H1 (cell line): ENCODE results near the gene TTLL1. TPM values are rescaled to one million over a fixed set of nuclear protein-coding genes. Genes with fewer than 3 reads are reported as not detected.

Experiments used
- CTCF ChIA-PET: fragments of 300-600 bp; sonication (Branson Sonifier 250); formaldehyde crosslinking; loops from one replicate; lab custom pipeline; 2021; ENCODE audit not compliant: partially characterized antibody; lab: Charles Lee
- POLR2A ChIA-PET: fragments of 300-600 bp; sonication (Branson Sonifier 250); formaldehyde crosslinking; loops from one replicate; lab custom pipeline; 2021; ENCODE audit warnings: inconsistent platforms; ENCODE audit not compliant: partially characterized antibody; lab: Charles Lee
- DNase-seq, 2 experiments: peaks; one replicate each; pipeline versions ENCODE4 v3.0.0 to v3.0.0-alpha.2; 2010 to 2022; ENCODE audit warnings: low spot score in 2 of 2, low read depth in 1 of 2, mixed read lengths in 1 of 2
- FAIRE-seq: peaks from 2 replicates; lab custom pipeline; 2011; peaks lifted over from hg19 to GRCh38; lab: Jason Lieb, UNC
- H2AFZ ChIP-seq: 2 replicates; pipeline ENCODE4 v1.8.1; 2012; ENCODE audit warnings: low read length, inconsistent platforms
- H2AK5ac ChIP-seq: 2 replicates; pipeline ENCODE4 v1.6.1; 2013; ENCODE audit warnings: low read depth, low read length
- H2BK120ac ChIP-seq: replicated peaks from 2 replicates; pipeline ENCODE3; 2013; ENCODE audit warnings: low read depth, low read length, inconsistent platforms
- H2BK12ac ChIP-seq: 2 replicates; pipeline ENCODE4 v1.6.1; 2013; ENCODE audit warnings: low read depth, low read length
- H2BK15ac ChIP-seq: 2 replicates; pipeline ENCODE4 v1.6.1; 2013; ENCODE audit warnings: low read length
- H2BK20ac ChIP-seq: 2 replicates; pipeline ENCODE4 v1.6.1; 2013; ENCODE audit warnings: low read length
- H2BK5ac ChIP-seq: 2 replicates; pipeline ENCODE4 v1.6.1; 2013; ENCODE audit warnings: low read depth, low read length
- H3K14ac ChIP-seq: 2 replicates; pipeline ENCODE4 v1.6.1; 2013; ENCODE audit warnings: inconsistent platforms; ENCODE audit not compliant: insufficient read length
- H3K18ac ChIP-seq: 2 replicates; pipeline ENCODE4 v1.6.1; 2013; ENCODE audit warnings: low read length; ENCODE audit errors: extremely low read depth
- H3K23ac ChIP-seq: 2 replicates; pipeline ENCODE4 v1.6.1; 2013; ENCODE audit warnings: inconsistent platforms; ENCODE audit not compliant: insufficient read length
- H3K23me2 ChIP-seq: 2 replicates; pipeline ENCODE4 v1.6.1; 2013; ENCODE audit warnings: low read depth, low read length
- H3K27ac ChIP-seq: 2 replicates; pipeline ENCODE4 v1.6.1; 2011; ENCODE audit warnings: low read depth, low read length, inconsistent platforms
- H3K27me3 ChIP-seq, 4 experiments: replicated peaks in 1 of 4; 1 replicate in 1 of 4; 2 replicates in 3 of 4; pipeline versions ENCODE4 v1.6.1 to v1.8.1; 2011 to 2013; ENCODE audit warnings: low read length in 3 of 4, mild to moderate bottlenecking in 3 of 4, inconsistent platforms in 2 of 4, mixed read lengths in 2 of 4, moderate library complexity in 1 of 4; ENCODE audit not compliant: control insufficient read depth in 3 of 4, insufficient read depth in 3 of 4; ENCODE audit errors: extremely low read depth in 1 of 4
- H3K36me3 ChIP-seq, 4 experiments: 2 replicates each; pipeline versions ENCODE4 v1.6.1 to v1.8.1; 2011 to 2013; ENCODE audit warnings: mild to moderate bottlenecking in 4 of 4, low read length in 3 of 4, moderate library complexity in 2 of 4, control low read depth in 1 of 4, inconsistent platforms in 1 of 4; ENCODE audit not compliant: insufficient read depth in 4 of 4, control insufficient read depth in 2 of 4
- H3K4ac ChIP-seq: replicated peaks from 2 replicates; pipeline ENCODE3; 2013; ENCODE audit warnings: low read length, low read depth, mixed read lengths, inconsistent platforms; ENCODE audit not compliant: insufficient read length
- H3K4me1 ChIP-seq, 4 experiments: replicated peaks in 1 of 4; 1 replicate in 1 of 4; 2 replicates in 3 of 4; pipeline versions ENCODE4 v1.6.1 to v1.8.1; 2011 to 2013; ENCODE audit warnings: low read length in 3 of 4, inconsistent platforms in 2 of 4, mixed read lengths in 1 of 4; ENCODE audit not compliant: insufficient read depth in 4 of 4, control insufficient read depth in 3 of 4
- H3K4me2 ChIP-seq, 2 experiments: 2 replicates each; pipeline versions ENCODE4 v1.6.1 to v1.8.1; 2011 to 2013; ENCODE audit warnings: low read depth in 2 of 2, low read length in 2 of 2, control low read depth in 1 of 2, inconsistent platforms in 1 of 2, mild to moderate bottlenecking in 1 of 2; ENCODE audit not compliant: insufficient read depth in 1 of 2
- H3K4me3 ChIP-seq, 4 experiments: fragments of 200-600, 300-600 bp in 1 of 4; sonication (generic), shearing (Covaris generic), sonication (Bioruptor Twin) in 1 of 4; 2 replicates each; pipeline versions ENCODE4 v1.5.1 to v1.8.1; 2011 to 2016; ENCODE audit warnings: low read length in 4 of 4, low read depth in 3 of 4, control low read depth in 2 of 4, inconsistent platforms in 2 of 4, mild to moderate bottlenecking in 2 of 4, mixed read lengths in 1 of 4, moderate library complexity in 1 of 4; ENCODE audit not compliant: insufficient read depth in 2 of 4; ENCODE audit errors: extremely low read depth in 1 of 4
- H3K56ac ChIP-seq: replicated peaks from 2 replicates; pipeline ENCODE3; 2013; ENCODE audit warnings: low read depth, mild to moderate bottlenecking, mixed read lengths, low read length, inconsistent platforms; ENCODE audit not compliant: insufficient read length
- H3K79me1 ChIP-seq: 2 replicates; pipeline ENCODE4 v1.6.1; 2013; ENCODE audit warnings: low read depth, low read length, control low read depth
- H3K79me2 ChIP-seq, 2 experiments: 2 replicates each; pipeline versions ENCODE4 v1.6.1 to v1.8.1; 2012 to 2013; ENCODE audit warnings: low read length in 2 of 2, mild to moderate bottlenecking in 2 of 2, inconsistent platforms in 1 of 2; ENCODE audit not compliant: insufficient read depth in 2 of 2, control insufficient read depth in 1 of 2
- H3K9ac ChIP-seq, 4 experiments: replicated peaks in 1 of 4; 1 replicate in 1 of 4; 2 replicates in 3 of 4; pipeline versions ENCODE4 v1.6.1 to v1.8.1; 2011 to 2013; ENCODE audit warnings: low read depth in 3 of 4, low read length in 3 of 4, control low read depth in 2 of 4, mild to moderate bottlenecking in 2 of 4, moderate library complexity in 2 of 4, inconsistent platforms in 1 of 4; ENCODE audit errors: extremely low read depth in 1 of 4
- H3K9me3 ChIP-seq, 2 experiments: 2 replicates each; pipeline versions ENCODE4 v1.6.1 to v1.8.1; 2012 to 2013; ENCODE audit warnings: mild to moderate bottlenecking in 2 of 2, moderate library complexity in 2 of 2, control low read depth in 1 of 2, inconsistent platforms in 1 of 2, low read depth in 1 of 2, low read length in 1 of 2, mixed read lengths in 1 of 2; ENCODE audit not compliant: insufficient read depth in 2 of 2
- H4K20me1 ChIP-seq, 2 experiments: replicated peaks in 1 of 2; 2 replicates each; pipeline versions ENCODE3 to v1.8.1; 2011 to 2013; ENCODE audit warnings: inconsistent platforms in 2 of 2, low read length in 2 of 2, mild to moderate bottlenecking in 1 of 2; ENCODE audit not compliant: insufficient read depth in 2 of 2, control insufficient read depth in 1 of 2
- H4K5ac ChIP-seq: 2 replicates; pipeline ENCODE4 v1.6.1; 2013; ENCODE audit warnings: low read length, low read depth, mixed read lengths, inconsistent platforms; ENCODE audit not compliant: insufficient read length
- H4K8ac ChIP-seq: 2 replicates; pipeline ENCODE4 v1.8.0; 2013; ENCODE audit warnings: mild to moderate bottlenecking, moderate library complexity, low read length, inconsistent platforms; ENCODE audit not compliant: insufficient read depth; ENCODE audit errors: extremely low read depth
- H4K91ac ChIP-seq: replicated peaks from 2 replicates; pipeline ENCODE3; 2013; ENCODE audit warnings: low read length, mixed read lengths, inconsistent platforms; ENCODE audit not compliant: insufficient read length
- ATF2 ChIP-seq: IDR thresholded peaks from 2 replicates; pipeline ENCODE4 v1.6.1; 2012; ENCODE audit warnings: low read length, inconsistent platforms
- CBX5 ChIP-seq: fragments of 300-800, 300-1000 bp; sonication (generic); IDR thresholded peaks from 2 replicates; pipeline ENCODE4 v1.7.1; 2016; ENCODE audit warnings: antibody characterized with exemption, low read length, low read depth
- CBX8 ChIP-seq: fragments of 300-800, 300-1000 bp; sonication (generic); IDR thresholded peaks from 2 replicates; pipeline ENCODE4 v1.7.1; 2016; ENCODE audit warnings: low read depth, low read length, borderline replicate concordance
- EZH2 ChIP-seq: fragments of 200-600 bp; sonication (generic); IDR thresholded peaks from 2 replicates; pipeline ENCODE4 v1.7.1; 2012; ENCODE audit warnings: low read depth, mild to moderate bottlenecking, moderate library complexity, low read length, inconsistent platforms; ENCODE audit not compliant: severe bottlenecking
- SIN3A ChIP-seq, 2 experiments: IDR thresholded peaks in 1 of 2; conservative IDR thresholded peaks in 1 of 2; 2 replicates each; pipeline ENCODE4 v1.6.1; 2011 to 2012; ENCODE audit warnings: low read length in 2 of 2, improper control_type of control experiment in 1 of 2, low read depth in 1 of 2, mild to moderate bottlenecking in 1 of 2
- SUZ12 ChIP-seq: fragments of 200-600 bp; sonication (generic); IDR thresholded peaks from 2 replicates; pipeline ENCODE4 v1.6.1; 2012; ENCODE audit warnings: mild to moderate bottlenecking, inconsistent platforms, low read length, moderate library complexity, mixed read lengths
- WGBS, 2 experiments: shearing (Covaris generic) in 1 of 2; methylation state at CpG; one replicate each; pipeline versions ENCODE4 v1.1.6 to v1.1.7; 2013 to 2015; ENCODE audit warnings: low lambda C conversion rate in 2 of 2, mixed read lengths in 2 of 2, inconsistent platforms in 1 of 2, low coverage in 1 of 2, missing lambda C conversion rate in 1 of 2; ENCODE audit not compliant: insufficient replicate concordance in 2 of 2, insufficient coverage in 1 of 2, insufficient read length in 1 of 2; ENCODE audit errors: extremely low coverage in 1 of 2, missing lambda C conversion rate in 1 of 2; 5-methylcytosine and 5-hydroxymethylcytosine counted together
- polyA plus RNA-seq, 7 experiments: library from polyadenylated mRNA; depleted of rRNA in 3 of 7; stranded (reverse) in 5 of 7; unstranded in 2 of 7; fragments of >200 nt in 5 of 7; fragments of 200-250 nt in 2 of 7; gene quantifications; 1 replicate in 5 of 7; 2 replicates in 1 of 7; 4 replicates in 1 of 7; pipeline versions ENCODE4 v1.2.1 to v1.2.3, GENCODE V29; 2011 to 2013; ENCODE audit warnings: missing spikeins in 2 of 7, mixed read lengths in 2 of 7
- total RNA-seq: library from RNA; stranded (reverse); fragmentation: NEBNext Ultra II Directional; extraction: Animal tissue kit (Norgen Biotek cat#: 25700); gene quantifications from 2 replicates; pipeline ENCODE4 v1.2.1, GENCODE V29; 2021

Gene TTLL1
- total and polyA plus RNA-seq, 2 of the 8 experiments (the other 6 are each of a cell fraction or from before 2014, with no cell fraction given) = 5.0 to 13.8 TPM

- Histone ChIP-seq H2AK5ac (no peak overlapping the region), H3K4ac (no peak overlapping the region), H3K14ac (no peak overlapping the region), H3K27me3 (no peaks in the 10 kb centered on the region), H3K4me2 (no peak overlapping the region), H4K91ac (no peak overlapping the region), H2BK12ac (no peak overlapping the region), H3K56ac (no peak overlapping the region), H4K8ac (no peak overlapping the region), H3K9me3 (no peaks in the 10 kb centered on the region), H3K4me3 (no peak overlapping the region), H2BK15ac (no peak overlapping the region), H3K79me2 (no peaks in the 10 kb centered on the region), H3K27ac (no peak overlapping the region), H3K36me3 (peaks cover 0 to under 1% (median under 1%) of the 10 kb centered on the region in 4 experiments; a peak in 1 of 8 replicates), H2BK20ac (no peak overlapping the region), H3K23ac (no peak overlapping the region), H3K79me1 (no peaks in the 10 kb centered on the region; the same call in none of the 2 replicates), H4K5ac (no peak overlapping the region), H3K23me2 (no peaks in the 10 kb centered on the region), H3K9ac (no peak overlapping the region), H2BK5ac (no peak overlapping the region), H2BK120ac (no peak overlapping the region), H3K4me1 (peaks cover 0 to 6% (median 0%) of the 10 kb centered on the region in 4 experiments; a peak in 3 of 7 replicates), H4K20me1 (peaks cover 3 to 13% of the 10 kb centered on the region in 2 experiments), H3K18ac (no peak overlapping the region), H2AFZ (no peak overlapping the region)
- DNase-seq = peak in 1 of 2 experiments; percentile 51
- FAIRE-seq = no peak
- ChIA-PET POLR2A (interaction anchor here (0.6 to 1.1 kb wide), 3 partner anchors 13 to 85 kb away, joined by 3 to 4 read pairs (median 4); no protein-coding TSS in a partner anchor), CTCF (interaction anchor here (0.6 to 2.2 kb wide), 9 partner anchors 9 to 1005 kb away, joined by 3 to 6 read pairs (median 4); no protein-coding TSS in a partner anchor)
- TF ChIP-seq SIN3A (conservative IDR thresholded peaks at IDR 0.05 in 1 of 2, IDR thresholded peaks at IDR 0.05 in 1 of 2; ENCODE audit: low read depth in 1 of 2, low read length in 2 of 2) (no peak), EZH2 (no peak), CBX8 (no peak), CBX5 (no peak), ATF2 (no peak), SUZ12 (no peak)
- WGBS, 2 experiments = 62% methylated on average over 5 of the region's 5 CpGs; no CpG with 5 or more reads in 1 of the 2 experiments
These were observed 37.4 kb upstream of the TTLL1 start for GRCh38 chr22:43126501-43127165.
